Measurements from ENCODE around the gene FOXN4. TPM values are rescaled to one million over a fixed set of nuclear protein-coding genes. Genes with fewer than 3 reads are reported as not detected.

Gene FOXN4
- total and polyA plus RNA-seq, 2 experiments from 2014 or later: not detected

GRCh38 chr12:109234012-109234411 is 75.1 kb downstream of the FOXN4 start:
- Histone ChIP-seq H3K4me3 (no peak overlapping the region), H2AFZ (no peak overlapping the region), H3K79me2 (ENCODE audit: insufficient read depth) (no peaks in the 10 kb centered on the region), H3K9ac (no peak overlapping the region), H3K27ac (no peak overlapping the region), H3K27me3 (replicated peaks; ENCODE audit: insufficient read depth) (no peaks in the 10 kb centered on the region), H3K36me3 (ENCODE audit: low read depth) (no peaks in the 10 kb centered on the region), H3F3A (ENCODE audit: insufficient read depth) (no peaks in the 10 kb centered on the region), H4K20me1 (ENCODE audit: insufficient read depth) (no peaks in the 10 kb centered on the region), H3K9me2 (ENCODE audit: insufficient read depth) (no peaks in the 10 kb centered on the region), H3K9me3 (ENCODE audit: low read depth) (no peaks in the 10 kb centered on the region), H3K4me2 (ENCODE audit: unreplicated experiment) (no peak overlapping the region), H3K4me1 (ENCODE audit: insufficient read depth) (no peaks in the 10 kb centered on the region)
- in situ Hi-C loops (cut with MboI): no loop called here
- TF ChIP-seq EZH2 (IDR thresholded peaks at IDR 0.05; ENCODE audit: insufficient read depth, poor library complexity, severe bottlenecking): no peak
- no peak for TF ChIP-seq EZH2phosphoT487 (IDR thresholded peaks at IDR 0.05; ENCODE audit: insufficient read depth, low read depth)
- DNase-seq: no peak
- 76 to 80% methylated on average over 15 of the region's 15 CpGs for WGBS, 2 experiments (ENCODE audit: low coverage in 1 of 2, low lambda C conversion rate in 2 of 2, missing lambda C conversion rate in 2 of 2)

- Histone ChIP-seq H3K79me2 (ENCODE audit: insufficient read depth) (no peaks in the 10 kb centered on the region), H2AFZ (no peak overlapping the region), H3K27me3 (replicated peaks; ENCODE audit: insufficient read depth) (no peaks in the 10 kb centered on the region), H3K9me3 (ENCODE audit: low read depth) (no peaks in the 10 kb centered on the region), H4K20me1 (ENCODE audit: insufficient read depth) (no peaks in the 10 kb centered on the region), H3K9ac (no peak overlapping the region), H3F3A (ENCODE audit: insufficient read depth) (no peaks in the 10 kb centered on the region), H3K4me3 (no peak overlapping the region), H3K36me3 (ENCODE audit: low read depth) (no peaks in the 10 kb centered on the region), H3K27ac (no peak overlapping the region), H3K4me1 (ENCODE audit: insufficient read depth) (no peaks in the 10 kb centered on the region), H3K4me2 (ENCODE audit: unreplicated experiment) (no peak overlapping the region), H3K9me2 (ENCODE audit: insufficient read depth) (no peaks in the 10 kb centered on the region)
- TF ChIP-seq EZH2phosphoT487 (IDR thresholded peaks at IDR 0.05; ENCODE audit: insufficient read depth, low read depth) (no peak), EZH2 (IDR thresholded peaks at IDR 0.05; ENCODE audit: insufficient read depth, poor library complexity, severe bottlenecking) (no peak)
- no peak for DNase-seq
- in situ Hi-C loops (cut with MboI): no loop called here
- 58 to 61% methylated on average over 7 of the region's 7 CpGs for WGBS, 2 experiments (ENCODE audit: low coverage in 1 of 2, low lambda C conversion rate in 2 of 2, missing lambda C conversion rate in 2 of 2)
Observed at GRCh38 chr12:109232731-109233130, 76.4 kb downstream of the FOXN4 start.

- Histone ChIP-seq H3K4me2 (ENCODE audit: unreplicated experiment) (no peak overlapping the region), H2AFZ (no peak overlapping the region), H3K4me1 (ENCODE audit: insufficient read depth) (no peaks in the 10 kb centered on the region), H3K9me3 (ENCODE audit: low read depth) (no peaks in the 10 kb centered on the region), H3K36me3 (ENCODE audit: low read depth) (no peaks in the 10 kb centered on the region), H4K20me1 (ENCODE audit: insufficient read depth) (no peaks in the 10 kb centered on the region), H3K79me2 (ENCODE audit: insufficient read depth) (no peaks in the 10 kb centered on the region), H3K4me3 (no peak overlapping the region), H3K27ac (no peak overlapping the region), H3K9me2 (ENCODE audit: insufficient read depth) (no peaks in the 10 kb centered on the region), H3K27me3 (replicated peaks; ENCODE audit: insufficient read depth) (no peaks in the 10 kb centered on the region), H3K9ac (no peak overlapping the region), H3F3A (ENCODE audit: insufficient read depth) (no peaks in the 10 kb centered on the region)
- WGBS, 2 experiments (ENCODE audit: low coverage in 1 of 2, low lambda C conversion rate in 2 of 2, missing lambda C conversion rate in 2 of 2): 65 to 66% methylated on average over 2 of the region's 2 CpGs
- no peak for DNase-seq
- TF ChIP-seq EZH2 (IDR thresholded peaks at IDR 0.05; ENCODE audit: insufficient read depth, poor library complexity, severe bottlenecking) (no peak), EZH2phosphoT487 (IDR thresholded peaks at IDR 0.05; ENCODE audit: insufficient read depth, low read depth) (no peak)
- in situ Hi-C loops (cut with MboI): no loop called here
Observed at GRCh38 chr12:109230193-109230592, 78.9 kb downstream of the FOXN4 start.

GRCh38 chr12:109228664-109229063 is 80.4 kb downstream of the FOXN4 start:
- H3F3A ChIP-seq (ENCODE audit: insufficient read depth): no peaks in the 10 kb centered on the region
- H3K79me2 ChIP-seq (ENCODE audit: insufficient read depth): no peaks in the 10 kb centered on the region
- in situ Hi-C loops (cut with MboI): no loop called here
- H3K27me3 ChIP-seq (replicated peaks; ENCODE audit: insufficient read depth): no peaks in the 10 kb centered on the region
- H4K20me1 ChIP-seq (ENCODE audit: insufficient read depth): no peaks in the 10 kb centered on the region
- 83 to 87% methylated on average over 4 of the region's 4 CpGs for WGBS, 2 experiments (ENCODE audit: low coverage in 1 of 2, low lambda C conversion rate in 2 of 2, missing lambda C conversion rate in 2 of 2)
- no peak overlapping the region for H3K4me3 ChIP-seq
- H3K9me3 ChIP-seq (ENCODE audit: low read depth): no peaks in the 10 kb centered on the region
- no peaks in the 10 kb centered on the region for H3K9me2 ChIP-seq (ENCODE audit: insufficient read depth)
- H3K4me1 ChIP-seq (ENCODE audit: insufficient read depth): no peaks in the 10 kb centered on the region
- no peak overlapping the region for H3K27ac ChIP-seq
- no peak for DNase-seq
- no peak overlapping the region for H3K9ac ChIP-seq
- no peak overlapping the region for H3K4me2 ChIP-seq (ENCODE audit: unreplicated experiment)
- TF ChIP-seq EZH2phosphoT487 (IDR thresholded peaks at IDR 0.05; ENCODE audit: insufficient read depth, low read depth) (no peak), EZH2 (IDR thresholded peaks at IDR 0.05; ENCODE audit: insufficient read depth, poor library complexity, severe bottlenecking) (no peak)
- no peaks in the 10 kb centered on the region for H3K36me3 ChIP-seq (ENCODE audit: low read depth)
- no peak overlapping the region for H2AFZ ChIP-seq

Other genes starting within 250 kb of the FOXN4 start
- 5.8 and 14.8 TPM in 2 replicates for gene ALKBH2, start 215.8 kb downstream of the FOXN4 start, total RNA-seq (2014; rRNA removed; shearing (Covaris generic))
- gene ALKBH2, start 215.8 kb downstream of the FOXN4 start, polyA plus RNA-seq (2016; fragmentation: Nextera tagmentation; extraction: Ambion mirVana): 20.4 and 22.5 TPM in 2 replicates
- 27.3 and 38.6 TPM in 2 replicates for gene UNG, start 211.7 kb downstream of the FOXN4 start, total RNA-seq (2014; rRNA removed; shearing (Covaris generic))
- gene UNG, start 211.7 kb downstream of the FOXN4 start, polyA plus RNA-seq (2016; fragmentation: Nextera tagmentation; extraction: Ambion mirVana): 32.7 and 36.6 TPM in 2 replicates
- 1.0 and 4.1 TPM in 2 replicates for gene ACACB, start 192.7 kb downstream of the FOXN4 start, total RNA-seq (2014; rRNA removed; shearing (Covaris generic))
- 0.66 and 0.68 TPM in 2 replicates for gene ACACB, start 192.7 kb downstream of the FOXN4 start, polyA plus RNA-seq (2016; fragmentation: Nextera tagmentation; extraction: Ambion mirVana)
- not detected in 2 replicates for gene MYO1H, start 38.6 kb upstream of the FOXN4 start, total RNA-seq (2014; rRNA removed; shearing (Covaris generic))
- not detected in 2 replicates for gene MYO1H, start 38.6 kb upstream of the FOXN4 start, polyA plus RNA-seq (2016; fragmentation: Nextera tagmentation; extraction: Ambion mirVana)
- 97.0 and 117 TPM in 2 replicates for gene KCTD10, start 168.0 kb upstream of the FOXN4 start, total RNA-seq (2014; rRNA removed; shearing (Covaris generic))
- 81.1 and 83.4 TPM in 2 replicates for gene KCTD10, start 168.0 kb upstream of the FOXN4 start, polyA plus RNA-seq (2016; fragmentation: Nextera tagmentation; extraction: Ambion mirVana)
- gene UBE3B, start 168.3 kb upstream of the FOXN4 start, total RNA-seq (2014; rRNA removed; shearing (Covaris generic)): 32.0 and 34.7 TPM in 2 replicates
- gene UBE3B, start 168.3 kb upstream of the FOXN4 start, polyA plus RNA-seq (2016; fragmentation: Nextera tagmentation; extraction: Ambion mirVana): 34.3 and 38.3 TPM in 2 replicates

Measured in GM23248 (cell line).